Spleen (tissue), 7 donors: ENCODE results near the gene CGRRF1.

Experiments
- POLR2A ChIP-seq, 3 donors: fragments of 450-650 bp; IDR thresholded peaks; one replicate each; pipeline ENCODE4 v1.5.1; 2017; ENCODE audit warnings: antibody characterized with exemption in 3 of 3, mild to moderate bottlenecking in 1 of 3
- TF ChIP-seq, protein P1 (sequence below), 11 experiments: fragments of 200-600 bp in 7 of 11; fragments of 450-650 bp in 4 of 11; sonication (generic) in 4 of 11; IDR thresholded peaks in 8 of 11; conservative IDR thresholded peaks in 3 of 11; 1 replicate in 7 of 11; 2 replicates in 4 of 11; pipeline versions ENCODE4 v1.4.0 to v1.8.0; 2016 to 2021; ENCODE audit warnings: antibody characterized with exemption in 11 of 11, inconsistent platforms in 4 of 11, mild to moderate bottlenecking in 1 of 11
- donor health status: DM: no; HTN: no; CAD: no; lungs with moderate emphysema.
- donor health status: DM: no; HTN: no; CAD: no.
- donor health status: DM: no; HTN: no; CAD: no.

DNA sequence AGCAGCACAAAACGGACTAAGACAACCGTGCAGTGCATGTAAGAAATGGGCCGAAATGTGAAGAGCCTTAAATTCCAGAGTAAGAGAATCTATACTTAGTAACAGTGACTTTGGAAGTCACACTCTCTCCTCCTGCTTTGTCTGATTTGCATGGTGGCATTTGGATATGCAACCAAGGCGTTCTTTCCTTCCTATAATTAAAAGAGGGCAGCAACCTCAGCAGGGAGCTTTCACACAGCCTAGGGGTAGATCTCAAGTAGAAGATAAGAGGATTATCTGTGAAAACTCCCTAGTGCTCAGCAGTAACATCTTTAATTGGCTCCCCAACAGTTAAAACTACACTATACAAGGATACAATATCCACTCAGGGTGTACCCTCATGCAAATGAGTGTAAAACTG is 37.4 kb upstream of the CGRRF1 start:
- TF ChIP-seq, protein P1, sequence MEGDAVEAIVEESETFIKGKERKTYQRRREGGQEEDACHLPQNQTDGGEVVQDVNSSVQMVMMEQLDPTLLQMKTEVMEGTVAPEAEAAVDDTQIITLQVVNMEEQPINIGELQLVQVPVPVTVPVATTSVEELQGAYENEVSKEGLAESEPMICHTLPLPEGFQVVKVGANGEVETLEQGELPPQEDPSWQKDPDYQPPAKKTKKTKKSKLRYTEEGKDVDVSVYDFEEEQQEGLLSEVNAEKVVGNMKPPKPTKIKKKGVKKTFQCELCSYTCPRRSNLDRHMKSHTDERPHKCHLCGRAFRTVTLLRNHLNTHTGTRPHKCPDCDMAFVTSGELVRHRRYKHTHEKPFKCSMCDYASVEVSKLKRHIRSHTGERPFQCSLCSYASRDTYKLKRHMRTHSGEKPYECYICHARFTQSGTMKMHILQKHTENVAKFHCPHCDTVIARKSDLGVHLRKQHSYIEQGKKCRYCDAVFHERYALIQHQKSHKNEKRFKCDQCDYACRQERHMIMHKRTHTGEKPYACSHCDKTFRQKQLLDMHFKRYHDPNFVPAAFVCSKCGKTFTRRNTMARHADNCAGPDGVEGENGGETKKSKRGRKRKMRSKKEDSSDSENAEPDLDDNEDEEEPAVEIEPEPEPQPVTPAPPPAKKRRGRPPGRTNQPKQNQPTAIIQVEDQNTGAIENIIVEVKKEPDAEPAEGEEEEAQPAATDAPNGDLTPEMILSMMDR (IDR thresholded peaks at IDR 0.05 in 8 of 11, conservative IDR thresholded peaks at IDR 0.05 in 3 of 11) = no peak
- no peak for TF ChIP-seq POLR2A (IDR thresholded peaks at IDR 0.05)
